OCI-LY7 (cell line): Measurements from ENCODE around the gene EML6. TPM values are rescaled to one million over a fixed set of nuclear protein-coding genes. Genes with fewer than 3 reads are reported as not detected.

Experiments
- BruUV-seq: library from RNA; stranded (reverse); fragments of 400-500 nt; replicated peaks from 2 replicates; lab custom pipeline; 2021; lab: Mats Ljungman, UMichigan
- CTCF ChIA-PET: fragments of 300-600 bp; sonication (Branson Sonifier 250); formaldehyde crosslinking; loops from one replicate; lab custom pipeline; 2022; ENCODE audit warnings: antibody characterized with exemption; ENCODE audit not compliant: unreplicated experiment; lab: Charles Lee
- POLR2A ChIA-PET: fragments of 300-600 bp; sonication (Branson Sonifier 250); formaldehyde crosslinking; loops from one replicate; lab custom pipeline; 2022; ENCODE audit warnings: antibody characterized with exemption; lab: Charles Lee
- DNase-seq: peaks from one replicate; pipeline ENCODE4 v3.0.0-alpha.2; 2015; ENCODE audit warnings: low spot score
- H2AFZ ChIP-seq: fragments of 200-600 bp; sonication (generic), shearing (Covaris generic); 2 replicates; pipeline ENCODE4 v1.6.1; 2014; ENCODE audit warnings: mild to moderate bottlenecking, antibody characterized with exemption, low read length, moderate library complexity
- H3K27ac ChIP-seq: fragments of 200-600 bp; sonication (generic); 2 replicates; pipeline ENCODE4 v1.5.1; 2014; ENCODE audit warnings: mixed run types, low read depth, mild to moderate bottlenecking, moderate library complexity, low read length, inconsistent platforms; ENCODE audit not compliant: poor library complexity, severe bottlenecking
- H3K36me3 ChIP-seq: fragments of 200-600 bp; sonication (generic); 2 replicates; pipeline ENCODE4 v1.6.1; 2014; ENCODE audit warnings: mild to moderate bottlenecking, antibody characterized with exemption, low read length, moderate library complexity, mixed read lengths; ENCODE audit not compliant: insufficient read depth
- H3K4me1 ChIP-seq: fragments of 200-600 bp; sonication (generic); 2 replicates; pipeline ENCODE4 v1.5.1; 2014; ENCODE audit warnings: mild to moderate bottlenecking, low read length; ENCODE audit not compliant: insufficient read depth, poor library complexity, severe bottlenecking
- H3K4me2 ChIP-seq: fragments of 200-600 bp; sonication (generic); 2 replicates; pipeline ENCODE4 v1.6.1; 2014; ENCODE audit warnings: mild to moderate bottlenecking, low read length
- H3K4me3 ChIP-seq: fragments of 200-600 bp; sonication (generic); 2 replicates; pipeline ENCODE4 v1.5.1; 2014; ENCODE audit warnings: mild to moderate bottlenecking, low read depth, low read length; ENCODE audit not compliant: poor library complexity, severe bottlenecking
- H3K79me2 ChIP-seq: fragments of 200-600 bp; sonication (generic); 2 replicates; pipeline ENCODE4 v1.6.1; 2016; ENCODE audit warnings: low read depth, mild to moderate bottlenecking, low read length, moderate library complexity, mixed read lengths; ENCODE audit not compliant: insufficient read depth
- H3K9me2 ChIP-seq: fragments of 200-600 bp; sonication (generic); 2 replicates; pipeline ENCODE4 v1.6.1; 2016; ENCODE audit warnings: mild to moderate bottlenecking, low read length, mixed read lengths; ENCODE audit not compliant: insufficient read depth
- H3K9me3 ChIP-seq: fragments of 200-600 bp; sonication (generic); 2 replicates; pipeline ENCODE4 v1.6.1; 2014; ENCODE audit warnings: mild to moderate bottlenecking, mixed run types, low read length, mixed read lengths
- H4K20me1 ChIP-seq: fragments of 200-600 bp; sonication (generic); 2 replicates; pipeline ENCODE4 v1.6.1; 2014; ENCODE audit warnings: mild to moderate bottlenecking, antibody characterized with exemption, low read length, moderate library complexity, mixed read lengths; ENCODE audit not compliant: insufficient read depth
- CTCF ChIP-seq: fragments of 200-600 bp; sonication (generic); conservative IDR thresholded peaks from 2 replicates; pipeline ENCODE4 v1.5.1; 2014; ENCODE audit warnings: mild to moderate bottlenecking, antibody characterized with exemption, low read length, moderate library complexity, mixed read lengths
- EZH2phosphoT487 ChIP-seq: fragments of 200-600 bp; sonication (generic); IDR thresholded peaks from 2 replicates; pipeline ENCODE4 v1.6.1; 2018; ENCODE audit warnings: low read depth, borderline replicate concordance, mild to moderate bottlenecking, mixed run types, antibody characterized with exemption, low read length, moderate library complexity, mixed read lengths
- intact Hi-C: fragments of 100-400 bp; cut with micrococcal nuclease; formaldehyde crosslinking; loops from one replicate; pipeline ENCODE4 v1.10.0; 2022; ENCODE audit not compliant: unreplicated experiment
- total RNA-seq, 2 experiments: library from RNA; depleted of rRNA in 1 of 2; stranded (reverse); fragments of >200 nt in 1 of 2; shearing (Covaris generic) in 1 of 2; gene quantifications; 2 replicates each; pipeline ENCODE4 v1.2.3, GENCODE V29; 2014 to 2022

Gene EML6
- total RNA-seq, 2 experiments from 2014 or later, result 310 to 367 TPM

- no peak overlapping the region for H3K4me2 ChIP-seq
- intact Hi-C loops, result no loop called here
- H3K4me3 ChIP-seq, result no peak overlapping the region
- no peaks in the 10 kb centered on the region for H3K9me2 ChIP-seq
- no peak overlapping the region for H2AFZ ChIP-seq
- H3K27ac ChIP-seq, result no peak overlapping the region
- peaks cover 17% of the 10 kb centered on the region for H3K9me3 ChIP-seq
- H3K4me1 ChIP-seq, result no peaks in the 10 kb centered on the region
- H3K36me3 ChIP-seq, result peaks cover 97% of the 10 kb centered on the region
- H4K20me1 ChIP-seq, result peaks cover 4% of the 10 kb centered on the region; the same call in 1 of the 2 replicates
- BruUV-seq, result no TSS peak
- DNase-seq, result no peak
- ChIA-PET POLR2A (no interaction called here), CTCF (no interaction called here)
- TF ChIP-seq EZH2phosphoT487 (no peak), CTCF (no peak)
- peaks cover 99% of the 10 kb centered on the region for H3K79me2 ChIP-seq
Measured at GRCh38 chr2:54808661-54809060, 85.2 kb downstream of the EML6 start.

DNA sequence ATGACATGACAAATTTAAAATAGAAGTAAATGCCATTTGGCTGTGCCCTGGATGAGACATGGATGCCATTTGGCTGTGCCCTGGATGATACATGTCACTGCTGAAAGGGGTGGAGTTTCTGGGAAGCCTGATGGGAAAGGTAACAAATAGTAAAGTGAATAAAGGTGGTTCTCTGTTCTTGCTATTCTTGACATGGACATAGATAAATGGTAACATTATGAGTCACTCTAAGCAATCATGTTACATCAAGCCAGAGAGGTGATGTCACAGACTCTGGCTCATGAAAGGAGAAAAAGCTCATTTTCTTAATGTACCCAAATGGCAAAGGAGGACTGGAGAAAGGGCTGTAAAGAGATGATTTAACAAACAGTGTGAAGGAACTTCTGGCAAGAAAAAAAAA is 86.4 kb downstream of the EML6 start:
- BruUV-seq, result no TSS peak
- Histone ChIP-seq H3K4me2 (no peak overlapping the region), H3K4me3 (no peak overlapping the region), H4K20me1 (peaks cover 4% of the 10 kb centered on the region; the same call in 1 of the 2 replicates), H3K27ac (no peak overlapping the region), H3K79me2 (peaks cover 99% of the 10 kb centered on the region), H3K4me1 (no peaks in the 10 kb centered on the region), H3K9me3 (peaks cover 8% of the 10 kb centered on the region), H3K9me2 (no peaks in the 10 kb centered on the region), H3K36me3 (peaks cover 97% of the 10 kb centered on the region), H2AFZ (no peak overlapping the region)
- ChIA-PET CTCF (no interaction called here), POLR2A (no interaction called here)
- intact Hi-C loops, result no loop called here
- no peak for DNase-seq
- no peak for TF ChIP-seq EZH2phosphoT487
- no peak for TF ChIP-seq CTCF

- TF ChIP-seq CTCF (no peak), EZH2phosphoT487 (no peak)
- Histone ChIP-seq H3K27ac (no peak overlapping the region), H3K9me2 (no peaks in the 10 kb centered on the region), H3K4me2 (no peak overlapping the region), H3K9me3 (peaks cover 4% of the 10 kb centered on the region), H3K4me3 (no peak overlapping the region), H3K4me1 (no peaks in the 10 kb centered on the region), H3K79me2 (peaks cover 97% of the 10 kb centered on the region), H3K36me3 (peaks cover 97% of the 10 kb centered on the region), H2AFZ (no peak overlapping the region), H4K20me1 (peaks cover 4% of the 10 kb centered on the region; the same call in 1 of the 2 replicates)
- ChIA-PET POLR2A (no interaction called here), CTCF (no interaction called here)
- intact Hi-C loops, result no loop called here
- DNase-seq, result no peak
- no TSS peak for BruUV-seq
Measured at GRCh38 chr2:54810246-54810645, 86.8 kb downstream of the EML6 start.
